NCI-H524 treated with DMSO at 0.1 percent for 48 hours (cell line): ENCODE results near the gene ZSWIM5.
"Not testable (repeated sequence)": the region's sequence is repeated elsewhere in the genome, so short reads cannot be mapped to it uniquely, and the experiment has no call there.

Experiments used
- DNase-seq: peaks from one replicate; lab custom pipeline; 2025; lab: John Stamatoyannopoulos, UW

The ZSWIM5 gene

GRCh38 chr1:45094371-45094770 lies 112.0 kb downstream of the ZSWIM5 start:
- DNase-seq, result not testable (repeated sequence)

- no peak for DNase-seq
Observed at GRCh38 chr1:45093334-45093733, 113.1 kb downstream of the ZSWIM5 start.

GRCh38 chr1:45089711-45090110 lies 116.7 kb downstream of the ZSWIM5 start:
- DNase-seq, result no peak

GRCh38 chr1:45084562-45084961 lies 121.8 kb downstream of the ZSWIM5 start:
- DNase-seq, result no peak

- DNase-seq, result no peak
Observed at GRCh38 chr1:45079533-45079932, 126.9 kb downstream of the ZSWIM5 start.

GRCh38 chr1:45076959-45077358 lies 129.4 kb downstream of the ZSWIM5 start:
- DNase-seq, result not testable (repeated sequence)

GRCh38 chr1:45071567-45071966 lies 134.8 kb downstream of the ZSWIM5 start:
- DNase-seq, result no peak

- no peak for DNase-seq
Observed at GRCh38 chr1:45067806-45068205, 138.6 kb downstream of the ZSWIM5 start.

GRCh38 chr1:45065083-45065482 lies 141.3 kb downstream of the ZSWIM5 start:
- no peak for DNase-seq

- DNase-seq, result not testable (repeated sequence)
Observed at GRCh38 chr1:45062463-45062862, 143.9 kb downstream of the ZSWIM5 start.

- no peak for DNase-seq
Observed at GRCh38 chr1:45059829-45060228, 146.6 kb downstream of the ZSWIM5 start.

GRCh38 chr1:45057542-45057941 lies 148.9 kb downstream of the ZSWIM5 start:
- no peak for DNase-seq

GRCh38 chr1:45051005-45051772 lies 155.2 kb downstream of the ZSWIM5 start:
- DNase-seq, result no peak

- DNase-seq, result no peak
Observed at GRCh38 chr1:45047032-45047431, 159.4 kb downstream of the ZSWIM5 start.

- DNase-seq, result no peak
Observed at GRCh38 chr1:45044916-45045315, 161.5 kb downstream of the ZSWIM5 start.

- DNase-seq, result no peak
Observed at GRCh38 chr1:45043094-45043493, 163.3 kb downstream of the ZSWIM5 start.

GRCh38 chr1:45040297-45040696 lies 166.1 kb downstream of the ZSWIM5 start:
- DNase-seq, result no peak

- no peak for DNase-seq
Observed at GRCh38 chr1:45038661-45039364, 167.6 kb downstream of the ZSWIM5 start.

- no peak for DNase-seq
Observed at GRCh38 chr1:45038240-45038639, 168.2 kb downstream of the ZSWIM5 start.

GRCh38 chr1:45037456-45037855 lies 168.9 kb downstream of the ZSWIM5 start:
- DNase-seq, result no peak

GRCh38 chr1:45035631-45036301 lies 170.6 kb downstream of the ZSWIM5 start:
- no peak for DNase-seq

- DNase-seq, result no peak
Observed at GRCh38 chr1:45033356-45033755, 173.0 kb downstream of the ZSWIM5 start.

- DNase-seq, result no peak
Observed at GRCh38 chr1:45032837-45033236, 173.6 kb downstream of the ZSWIM5 start.
